Measurements from ENCODE around the gene RRP8. TPM values are rescaled to one million over a fixed set of nuclear protein-coding genes. Genes with fewer than 3 reads are reported as not detected.

RRP8 gene
- total and polyA plus RNA-seq, 4 donors: 3.4 to 37.3 (median 20.5) TPM

GRCh38 chr11:6646576-6646917, 43.1 kb upstream of the RRP8 start:
- Histone ChIP-seq H3K36me3 (ENCODE audit: control insufficient read depth in 1 of 2, insufficient read depth in 2 of 2, low read length in 1 of 2) (no peaks in the 10 kb centered on the region), H3K4me1 (ENCODE audit: control insufficient read depth in 1 of 2, insufficient read depth in 2 of 2, low read length in 2 of 2) (no peaks in the 10 kb centered on the region), H3K4me3 (ENCODE audit: low read length in 2 of 2) (no peak overlapping the region), H3K27me3 (ENCODE audit: control insufficient read depth in 1 of 2, insufficient read depth in 2 of 2, low read length in 1 of 2) (no peaks in the 10 kb centered on the region), H3K9me3 (ENCODE audit: control insufficient read depth, low read length) (no peaks in the 10 kb centered on the region), H3K27ac (ENCODE audit: low read depth in 1 of 2, low read length in 2 of 2) (no peak overlapping the region)
- WGBS, 2 donors: 29 to 36% methylated on average over 3 of the region's 3 CpGs
- intact Hi-C loops (cut with DNase I): no loop called here
- peak; percentile 20 for ATAC-seq (ENCODE audit: low FRiP score)
- DNase-seq: no peak

- 15 to 22% methylated on average over 12 of the region's 12 CpGs for WGBS, 2 donors
- no peak overlapping the region for H3K27ac ChIP-seq (ENCODE audit: low read depth in 1 of 2, low read length in 2 of 2)
- ATAC-seq (ENCODE audit: low FRiP score) (peak; percentile 52), DNase-seq (peak in 1 of 2 donors; percentile 90)
- intact Hi-C loops (cut with DNase I): no loop called here
- H3K4me1 ChIP-seq (ENCODE audit: control insufficient read depth in 1 of 2, insufficient read depth in 2 of 2, low read length in 2 of 2): no peaks in the 10 kb centered on the region
- H3K9me3 ChIP-seq (ENCODE audit: control insufficient read depth, low read length): no peaks in the 10 kb centered on the region
- no peak overlapping the region for H3K4me3 ChIP-seq (ENCODE audit: low read length in 2 of 2)
- no peaks in the 10 kb centered on the region for H3K36me3 ChIP-seq (ENCODE audit: control insufficient read depth in 1 of 2, insufficient read depth in 2 of 2, low read length in 1 of 2)
- H3K27me3 ChIP-seq (ENCODE audit: control insufficient read depth in 1 of 2, insufficient read depth in 2 of 2, low read length in 1 of 2): no peaks in the 10 kb centered on the region
Measured at GRCh38 chr11:6646071-6646470, 42.7 kb upstream of the RRP8 start.

- no peaks in the 10 kb centered on the region for H3K4me1 ChIP-seq (ENCODE audit: control insufficient read depth in 1 of 2, insufficient read depth in 2 of 2, low read length in 2 of 2)
- WGBS, 2 donors: 92 to 93% methylated on average over 7 of the region's 7 CpGs
- no peak for DNase-seq
Measured at GRCh38 chr11:6642957-6643356, 39.5 kb upstream of the RRP8 start.

GRCh38 chr11:6640985-6641701, 37.7 kb upstream of the RRP8 start:
- Histone ChIP-seq H3K9me3 (ENCODE audit: control insufficient read depth, low read length) (no peaks in the 10 kb centered on the region), H3K4me1 (ENCODE audit: control insufficient read depth in 1 of 2, insufficient read depth in 2 of 2, low read length in 2 of 2) (no peaks in the 10 kb centered on the region), H3K27me3 (ENCODE audit: control insufficient read depth in 1 of 2, insufficient read depth in 2 of 2, low read length in 1 of 2) (no peaks in the 10 kb centered on the region), H3K36me3 (ENCODE audit: control insufficient read depth in 1 of 2, insufficient read depth in 2 of 2, low read length in 1 of 2) (no peaks in the 10 kb centered on the region), H3K27ac (ENCODE audit: low read depth in 1 of 2, low read length in 2 of 2) (no peak overlapping the region), H3K4me3 (ENCODE audit: low read length in 2 of 2) (no peak overlapping the region)
- WGBS, 2 donors: 92 to 94% methylated on average over 26 of the region's 26 CpGs
- ATAC-seq (ENCODE audit: low FRiP score) (no peak), DNase-seq (no peak)
- intact Hi-C loops (cut with DNase I): no loop called here

More at GRCh38 chr11:6642957-6643356, 39.5 kb upstream of the RRP8 start:
- Histone ChIP-seq H3K4me3 (ENCODE audit: low read length in 2 of 2) (no peak overlapping the region), H3K27me3 (ENCODE audit: control insufficient read depth in 1 of 2, insufficient read depth in 2 of 2, low read length in 1 of 2) (no peaks in the 10 kb centered on the region), H3K9me3 (ENCODE audit: control insufficient read depth, low read length) (no peaks in the 10 kb centered on the region), H3K27ac (ENCODE audit: low read depth in 1 of 2, low read length in 2 of 2) (no peak overlapping the region), H3K36me3 (ENCODE audit: control insufficient read depth in 1 of 2, insufficient read depth in 2 of 2, low read length in 1 of 2) (no peaks in the 10 kb centered on the region)
- intact Hi-C loops (cut with DNase I): no loop called here
- ATAC-seq (ENCODE audit: low FRiP score): no peak

GRCh38 chr11:6640036-6640984, 36.9 kb upstream of the RRP8 start:
- H3K4me1 ChIP-seq (ENCODE audit: control insufficient read depth in 1 of 2, insufficient read depth in 2 of 2, low read length in 2 of 2): no peaks in the 10 kb centered on the region

GRCh38 chr11:6638429-6638828, 35.0 kb upstream of the RRP8 start:
- Histone ChIP-seq H3K4me3 (ENCODE audit: low read length in 2 of 2) (no peak overlapping the region), H3K4me1 (ENCODE audit: control insufficient read depth in 1 of 2, insufficient read depth in 2 of 2, low read length in 2 of 2) (no peaks in the 10 kb centered on the region), H3K27ac (ENCODE audit: low read depth in 1 of 2, low read length in 2 of 2) (peak overlapping the region in 1 of 2 donors; percentile 42), H3K9me3 (ENCODE audit: control insufficient read depth, low read length) (no peaks in the 10 kb centered on the region), H3K27me3 (ENCODE audit: control insufficient read depth in 1 of 2, insufficient read depth in 2 of 2, low read length in 1 of 2) (no peaks in the 10 kb centered on the region), H3K36me3 (ENCODE audit: control insufficient read depth in 1 of 2, insufficient read depth in 2 of 2, low read length in 1 of 2) (no peaks in the 10 kb centered on the region)
- 59 to 68% methylated on average over 4 of the region's 4 CpGs for WGBS, 2 donors
- DNase-seq (no peak), ATAC-seq (ENCODE audit: low FRiP score) (no peak)
- intact Hi-C loops (cut with DNase I): loop anchor here in 1 of 2 donors (5.0 kb wide), 1 partner anchor 44 kb away; the partner anchor contains the start of gene MRPL17

More at GRCh38 chr11:6640036-6640984, 36.9 kb upstream of the RRP8 start:
- Histone ChIP-seq H3K4me3 (ENCODE audit: low read length in 2 of 2) (no peak overlapping the region), H3K36me3 (ENCODE audit: control insufficient read depth in 1 of 2, insufficient read depth in 2 of 2, low read length in 1 of 2) (no peaks in the 10 kb centered on the region), H3K27ac (ENCODE audit: low read depth in 1 of 2, low read length in 2 of 2) (no peak overlapping the region), H3K9me3 (ENCODE audit: control insufficient read depth, low read length) (no peaks in the 10 kb centered on the region), H3K27me3 (ENCODE audit: control insufficient read depth in 1 of 2, insufficient read depth in 2 of 2, low read length in 1 of 2) (no peaks in the 10 kb centered on the region)
- no peak for DNase-seq
- ATAC-seq (ENCODE audit: low FRiP score): no peak
- 94 to 95% methylated on average over 36 of the region's 36 CpGs for WGBS, 2 donors
- intact Hi-C loops (cut with DNase I): no loop called here

- WGBS, 2 donors: 4 to 5% methylated on average over 3 of the region's 3 CpGs
- Histone ChIP-seq H3K27me3 (ENCODE audit: control insufficient read depth in 1 of 2, insufficient read depth in 2 of 2, low read length in 1 of 2) (no peaks in the 10 kb centered on the region), H3K4me1 (ENCODE audit: control insufficient read depth in 1 of 2, insufficient read depth in 2 of 2, low read length in 2 of 2) (no peaks in the 10 kb centered on the region), H3K27ac (ENCODE audit: low read depth in 1 of 2, low read length in 2 of 2) (peak overlapping the region in 1 of 2 donors; percentile 42), H3K9me3 (ENCODE audit: control insufficient read depth, low read length) (no peaks in the 10 kb centered on the region), H3K36me3 (ENCODE audit: control insufficient read depth in 1 of 2, insufficient read depth in 2 of 2, low read length in 1 of 2) (peaks cover 0 to 2% of the 10 kb centered on the region in 2 donors), H3K4me3 (ENCODE audit: low read length in 2 of 2) (no peak overlapping the region)
- DNase-seq (peak in 1 of 2 donors; percentile 84), ATAC-seq (ENCODE audit: low FRiP score) (peak; percentile 81)
- intact Hi-C loops (cut with DNase I): loop anchor here in 1 of 2 donors (5.0 kb wide), 1 partner anchor 44 kb away; the partner anchor contains the start of gene MRPL17
Measured at GRCh38 chr11:6637871-6638270, 34.5 kb upstream of the RRP8 start.

- intact Hi-C loops (cut with DNase I): loop anchor here in 1 of 2 donors (5.0 kb wide), 1 partner anchor 46 kb away; the partner anchor contains the start of gene MRPL17
- DNase-seq (no peak), ATAC-seq (ENCODE audit: low FRiP score) (no peak)
- Histone ChIP-seq H3K27ac (ENCODE audit: low read depth in 1 of 2, low read length in 2 of 2) (no peak overlapping the region), H3K36me3 (ENCODE audit: control insufficient read depth in 1 of 2, insufficient read depth in 2 of 2, low read length in 1 of 2) (peaks cover 0 to 5% of the 10 kb centered on the region in 2 donors), H3K4me1 (ENCODE audit: control insufficient read depth in 1 of 2, insufficient read depth in 2 of 2, low read length in 2 of 2) (no peaks in the 10 kb centered on the region), H3K4me3 (ENCODE audit: low read length in 2 of 2) (no peak overlapping the region), H3K9me3 (ENCODE audit: control insufficient read depth, low read length) (no peaks in the 10 kb centered on the region), H3K27me3 (ENCODE audit: control insufficient read depth in 1 of 2, insufficient read depth in 2 of 2, low read length in 1 of 2) (no peaks in the 10 kb centered on the region)
- 86 to 88% methylated on average over 3 of the region's 3 CpGs for WGBS, 2 donors
Measured at GRCh38 chr11:6636480-6636879, 33.1 kb upstream of the RRP8 start.

All from aorta (tissue), 5 donors.